GM19193 (cell line): ENCODE measurements around the gene CHST8.

Experiments
- POLR2A ChIP-seq: IDR thresholded peaks from 4 replicates; pipeline ENCODE4 v1.6.1; 2011; ENCODE audit not compliant: insufficient read depth, insufficient read length; ENCODE audit errors: extremely low read depth

The CHST8 gene

GRCh38 chr19:33756177-33756576 is 134.4 kb downstream of the CHST8 start:
- no peak for TF ChIP-seq POLR2A

- TF ChIP-seq POLR2A: no peak
Observed at GRCh38 chr19:33758541-33759013, 136.8 kb downstream of the CHST8 start.

- no peak for TF ChIP-seq POLR2A
Observed at GRCh38 chr19:33759356-33759755, 137.6 kb downstream of the CHST8 start.

- TF ChIP-seq POLR2A: no peak
Observed at GRCh38 chr19:33763633-33764371, 142.0 kb downstream of the CHST8 start.

- TF ChIP-seq POLR2A: no peak
Observed at GRCh38 chr19:33766623-33767022, 144.9 kb downstream of the CHST8 start.

GRCh38 chr19:33767898-33768413 is 146.2 kb downstream of the CHST8 start:
- no peak for TF ChIP-seq POLR2A

- no peak for TF ChIP-seq POLR2A
Observed at GRCh38 chr19:33769208-33769607, 147.5 kb downstream of the CHST8 start.

- TF ChIP-seq POLR2A: no peak
Observed at GRCh38 chr19:33770107-33770506, 148.4 kb downstream of the CHST8 start.

- TF ChIP-seq POLR2A: no peak
Observed at GRCh38 chr19:33771384-33772101, 149.8 kb downstream of the CHST8 start.

GRCh38 chr19:33772102-33772857 is 150.5 kb downstream of the CHST8 start:
- no peak for TF ChIP-seq POLR2A

- no peak for TF ChIP-seq POLR2A
Observed at GRCh38 chr19:33772858-33773180, 151.1 kb downstream of the CHST8 start.

GRCh38 chr19:33773704-33774624 is 152.2 kb downstream of the CHST8 start:
- TF ChIP-seq POLR2A: no peak

GRCh38 chr19:33774751-33775150 is 153.0 kb downstream of the CHST8 start:
- no peak for TF ChIP-seq POLR2A
